B cell (primary cell): ENCODE measurements around the gene ZC3H18.

ENCODE experiments used
- CTCF ChIP-seq: fragments of 200-600 bp; IDR thresholded peaks from one replicate; pipeline ENCODE4 v1.8.0; 2022; ENCODE audit warnings: antibody characterized with exemption, mild to moderate bottlenecking
- EZH2 ChIP-seq: IDR thresholded peaks from 2 replicates; pipeline ENCODE4 v1.6.1; 2012; ENCODE audit warnings: borderline replicate concordance, low read depth, mild to moderate bottlenecking, moderate library complexity, low read length; ENCODE audit not compliant: insufficient read depth, poor library complexity, severe bottlenecking

- TF ChIP-seq CTCF (no peak), EZH2 (no peak)
These were observed 23.3 kb downstream of the ZC3H18 start for GRCh38 chr16:88593489-88593888.
